AG04450 (cell line): ENCODE measurements around the gene ANTKMT. TPM values are rescaled to one million over a fixed set of nuclear protein-coding genes. Genes with fewer than 3 reads are reported as not detected.
A peak's percentile ranks its signal among the peaks of the same experiment; 100 is the strongest.
"Not testable (repeated sequence)": the region's sequence is repeated elsewhere in the genome, so short reads cannot be mapped to it uniquely, and the experiment has no call there.

ENCODE experiments used
- CTCF ChIA-PET: fragments of 300-600, 350-600 bp; formaldehyde crosslinking; extraction: SDS; loops from one replicate; lab custom pipeline; 2022; ENCODE audit warnings: antibody characterized with exemption, inconsistent platforms; lab: Charles Lee
- POLR2A ChIA-PET: fragments of 350-600 bp; formaldehyde crosslinking; extraction: SDS; loops from one replicate; lab custom pipeline; 2021; ENCODE audit warnings: antibody characterized with exemption, inconsistent platforms; lab: Yijun Ruan, JAX
- DNase-seq: peaks from one replicate; pipeline ENCODE4 v3.0.0-alpha.2; 2011; ENCODE audit warnings: low read depth, low spot score
- H3K27ac ChIP-seq: one replicate; pipeline ENCODE4 v1.5.1; 2012; ENCODE audit warnings: low read depth, low read length, control low read depth
- H3K27me3 ChIP-seq: one replicate; pipeline ENCODE4 v1.6.0; 2012; ENCODE audit warnings: low read length; ENCODE audit not compliant: control insufficient read depth, insufficient read depth
- H3K4me3 ChIP-seq: 2 replicates; pipeline ENCODE4 v1.5.1; 2011; ENCODE audit warnings: mild to moderate bottlenecking, low read depth, low read length, control low read depth
- H3K9me3 ChIP-seq: 2 replicates; pipeline ENCODE4 v1.5.1; 2012; ENCODE audit warnings: low read length; ENCODE audit not compliant: control insufficient read depth, insufficient read depth
- CTCF ChIP-seq: IDR thresholded peaks from 2 replicates; pipeline ENCODE4 v1.5.1; 2011; ENCODE audit warnings: low read depth, low read length, control low read depth, inconsistent platforms
- polyA plus RNA-seq: library from polyadenylated mRNA; depleted of rRNA; stranded (reverse); fragments of >200 nt; gene quantifications from 2 replicates; pipeline ENCODE4 v1.2.3, GENCODE V29; 2011

The ANTKMT gene
- polyA plus RNA-seq, 1 experiment, result 5.3 TPM

GRCh38 chr16:711084-711483, 9.9 kb upstream of the ANTKMT start:
- no peaks in the 10 kb centered on the region; the same call in 1 of the 2 replicates for H3K9me3 ChIP-seq
- no peak overlapping the region for H3K27ac ChIP-seq
- TF ChIP-seq CTCF, result no peak
- ChIA-PET POLR2A (no interaction called here), CTCF (interaction anchor here (0.7 to 4.2 kb wide), 3 partner anchors 9 to 345 kb away, joined by 3 to 29 read pairs (median 20); no protein-coding TSS in a partner anchor)
- no peak overlapping the region for H3K4me3 ChIP-seq
- peaks cover 22% of the 10 kb centered on the region for H3K27me3 ChIP-seq
- DNase-seq, result no peak

- CTCF ChIA-PET, result interaction anchor here (0.6 to 4.2 kb wide), 13 partner anchors 8 to 391 kb away, joined by 3 to 29 read pairs (median 4); partner anchors contain the start of gene CHTF18
- TF ChIP-seq CTCF, result peak; percentile 88
- Histone ChIP-seq H3K27me3 (peaks cover 15% of the 10 kb centered on the region), H3K4me3 (no peak overlapping the region), H3K9me3 (no peaks in the 10 kb centered on the region; the same call in 1 of the 2 replicates), H3K27ac (no peak overlapping the region)
- no peak for DNase-seq
- POLR2A ChIA-PET, result interaction anchor here (1.2 to 1.6 kb wide), 2 partner anchors 10 to 14 kb away, joined by 6 to 7 read pairs; partner anchors contain the start of genes ANTKMT and CCDC78
Observed at GRCh38 chr16:711548-712320, 9.2 kb upstream of the ANTKMT start.

GRCh38 chr16:712740-713250, 8.2 kb upstream of the ANTKMT start:
- DNase-seq, result peak; percentile 84
- not testable (repeated sequence) for H3K4me3 ChIP-seq, H3K9me3 ChIP-seq, H3K27me3 ChIP-seq
- POLR2A ChIA-PET, result interaction anchor here (0.9 to 1.6 kb wide), 3 partner anchors 9 to 32 kb away, joined by 4 to 7 read pairs (median 6); partner anchors contain the start of genes ANTKMT and CCDC78
- CTCF ChIA-PET, result interaction anchor here (0.8 to 4.2 kb wide), 11 partner anchors 9 to 390 kb away, joined by 3 to 29 read pairs (median 4); partner anchors contain the start of gene CHTF18
- peak; percentile 52 for TF ChIP-seq CTCF
- H3K27ac ChIP-seq, result peak overlapping the region; percentile 57

GRCh38 chr16:714079-714478, 6.9 kb upstream of the ANTKMT start:
- no peak for DNase-seq
- Histone ChIP-seq H3K9me3 (no peaks in the 10 kb centered on the region; the same call in 1 of the 2 replicates), H3K27me3 (no peaks in the 10 kb centered on the region), H3K27ac (no peak overlapping the region), H3K4me3 (no peak overlapping the region)
- CTCF ChIA-PET, result interaction anchor here (0.7 kb wide), 1 partner anchor 72 kb away, joined by 3 read pairs; no protein-coding TSS in a partner anchor
- POLR2A ChIA-PET, result no interaction called here
- no peak for TF ChIP-seq CTCF
